ENCODE data around the gene TEX14.

DNA sequence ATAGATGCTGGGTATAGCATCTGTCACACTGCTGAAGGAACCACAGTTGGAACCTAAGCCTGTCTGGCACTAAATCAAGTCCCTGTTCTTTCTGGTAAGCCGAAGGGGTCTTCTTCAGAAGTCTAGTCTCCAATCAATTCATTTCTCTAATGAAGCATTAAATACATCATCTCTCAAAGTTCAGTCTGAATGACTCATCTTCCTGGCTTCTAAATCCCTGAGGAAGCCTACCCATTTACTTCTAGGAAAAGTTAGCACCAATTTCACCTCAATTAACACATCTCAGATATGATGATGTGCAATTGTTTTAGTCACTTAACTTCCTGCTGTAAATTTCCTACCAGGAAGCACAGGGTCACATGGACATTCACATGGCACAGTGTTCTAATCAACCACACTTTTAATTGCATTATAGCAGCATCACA lies 49.9 kb downstream of the TEX14 start:
- TF ChIP-seq BHLHE40 (IDR thresholded peaks at IDR 0.05; ENCODE audit: borderline replicate concordance) (no peak), TARDBP (IDR thresholded peaks at IDR 0.05) (no peak), FOXM1 (IDR thresholded peaks at IDR 0.05; ENCODE audit: borderline replicate concordance) (no peak)

All from HEK293T (cell line).